KMS-11 (cell line): ENCODE measurements around the gene VWF.

Source experiments
- H2AFZ ChIP-seq: fragments of 200-600 bp; sonication (generic); 2 replicates; pipeline ENCODE4 v1.6.1; 2016; ENCODE audit warnings: antibody characterized with exemption, mixed run types, low read depth
- H3K27ac ChIP-seq: fragments of 200-600 bp; sonication (generic); 2 replicates; pipeline ENCODE4 v1.6.1; 2016; ENCODE audit warnings: mild to moderate bottlenecking, mixed run types
- H3K27me3 ChIP-seq: fragments of 200-600 bp; sonication (generic); 2 replicates; pipeline ENCODE4 v1.6.1; 2017; ENCODE audit warnings: mild to moderate bottlenecking, low read depth, mixed run types, moderate library complexity; ENCODE audit not compliant: insufficient read depth
- H3K36me3 ChIP-seq: fragments of 200-600 bp; sonication (generic); 2 replicates; pipeline ENCODE4 v1.6.1; 2017; ENCODE audit warnings: mild to moderate bottlenecking, mixed run types; ENCODE audit not compliant: insufficient read depth
- H3K4me1 ChIP-seq: fragments of 200-600 bp; sonication (generic); 2 replicates; pipeline ENCODE4 v1.6.1; 2016; ENCODE audit warnings: mild to moderate bottlenecking, low read depth, mixed run types; ENCODE audit not compliant: poor library complexity, severe bottlenecking
- H3K4me2 ChIP-seq: fragments of 200-600 bp; sonication (generic); 2 replicates; pipeline ENCODE4 v1.7.0; 2016; ENCODE audit warnings: mild to moderate bottlenecking, mixed run types
- H3K4me3 ChIP-seq: fragments of 200-600 bp; sonication (generic); IDR thresholded peaks from 2 replicates; pipeline ENCODE4 v1.6.1; 2017; ENCODE audit warnings: low read depth, low read length, mixed read lengths; ENCODE audit not compliant: insufficient read depth
- H3K79me2 ChIP-seq: fragments of 200-600 bp; sonication (generic); 2 replicates; pipeline ENCODE4 v1.6.1; 2016; ENCODE audit warnings: low read depth, mixed run types; ENCODE audit not compliant: insufficient read depth
- H3K9ac ChIP-seq: fragments of 200-600 bp; sonication (generic); 2 replicates; pipeline ENCODE4 v1.6.1; 2016; ENCODE audit warnings: mild to moderate bottlenecking, mixed run types
- H4K20me1 ChIP-seq: fragments of 200-600 bp; sonication (generic); 2 replicates; pipeline ENCODE4 v1.6.1; 2016; ENCODE audit warnings: mild to moderate bottlenecking, mixed run types; ENCODE audit not compliant: insufficient read depth
- TF ChIP-seq, protein P1 (sequence below): fragments of 200-600 bp; sonication (generic); conservative IDR thresholded peaks from 2 replicates; pipeline ENCODE4 v1.6.1; 2017; ENCODE audit warnings: low read depth, mild to moderate bottlenecking, antibody characterized with exemption, low read length, moderate library complexity, mixed read lengths

VWF gene

GRCh38 chr12:5947006-5947405, 177.5 kb downstream of the VWF start:
- TF ChIP-seq, protein P1, sequence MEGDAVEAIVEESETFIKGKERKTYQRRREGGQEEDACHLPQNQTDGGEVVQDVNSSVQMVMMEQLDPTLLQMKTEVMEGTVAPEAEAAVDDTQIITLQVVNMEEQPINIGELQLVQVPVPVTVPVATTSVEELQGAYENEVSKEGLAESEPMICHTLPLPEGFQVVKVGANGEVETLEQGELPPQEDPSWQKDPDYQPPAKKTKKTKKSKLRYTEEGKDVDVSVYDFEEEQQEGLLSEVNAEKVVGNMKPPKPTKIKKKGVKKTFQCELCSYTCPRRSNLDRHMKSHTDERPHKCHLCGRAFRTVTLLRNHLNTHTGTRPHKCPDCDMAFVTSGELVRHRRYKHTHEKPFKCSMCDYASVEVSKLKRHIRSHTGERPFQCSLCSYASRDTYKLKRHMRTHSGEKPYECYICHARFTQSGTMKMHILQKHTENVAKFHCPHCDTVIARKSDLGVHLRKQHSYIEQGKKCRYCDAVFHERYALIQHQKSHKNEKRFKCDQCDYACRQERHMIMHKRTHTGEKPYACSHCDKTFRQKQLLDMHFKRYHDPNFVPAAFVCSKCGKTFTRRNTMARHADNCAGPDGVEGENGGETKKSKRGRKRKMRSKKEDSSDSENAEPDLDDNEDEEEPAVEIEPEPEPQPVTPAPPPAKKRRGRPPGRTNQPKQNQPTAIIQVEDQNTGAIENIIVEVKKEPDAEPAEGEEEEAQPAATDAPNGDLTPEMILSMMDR: no peak
- Histone ChIP-seq H2AFZ (no peak overlapping the region), H3K9ac (no peak overlapping the region), H3K4me1 (no peaks in the 10 kb centered on the region), H3K4me3 (no peak overlapping the region), H3K79me2 (no peaks in the 10 kb centered on the region), H3K27ac (no peak overlapping the region), H3K27me3 (no peaks in the 10 kb centered on the region), H3K36me3 (no peaks in the 10 kb centered on the region), H3K4me2 (no peak overlapping the region), H4K20me1 (no peaks in the 10 kb centered on the region)

GRCh38 chr12:5946388-5946787, 178.1 kb downstream of the VWF start:
- Histone ChIP-seq H3K27me3 (no peaks in the 10 kb centered on the region), H3K36me3 (no peaks in the 10 kb centered on the region), H3K4me1 (no peaks in the 10 kb centered on the region), H3K79me2 (no peaks in the 10 kb centered on the region), H2AFZ (no peak overlapping the region), H3K4me3 (no peak overlapping the region), H3K9ac (no peak overlapping the region), H3K27ac (no peak overlapping the region), H4K20me1 (no peaks in the 10 kb centered on the region), H3K4me2 (no peak overlapping the region)
- TF ChIP-seq, protein P1: no peak

- no peak within 1 kb of the TSS for H3K4me3 ChIP-seq
- no peaks in the 10 kb centered on the region for H4K20me1 ChIP-seq
- no peak within 1 kb of the TSS for H2AFZ ChIP-seq
- TF ChIP-seq, protein P1: no peak
- no peak within 1 kb of the TSS for H3K27ac ChIP-seq
- no peaks in the 10 kb centered on the region for H3K79me2 ChIP-seq
- H3K27me3 ChIP-seq: no peaks in the 10 kb centered on the region
- H3K36me3 ChIP-seq: no peaks in the 10 kb centered on the region
- no peaks in the 10 kb centered on the region for H3K4me1 ChIP-seq
- no peak within 1 kb of the TSS for H3K4me2 ChIP-seq
- no peak within 1 kb of the TSS for H3K9ac ChIP-seq
Observed at GRCh38 chr12:5945071-5946008, 179.1 kb downstream of the VWF start, which contains the start of gene ANO2. TSS of gene ANO2 (minus strand) at chr12:5945259. CDS start at chr12:5945217, 42 bp downstream.

GRCh38 chr12:5944688-5945070, 179.8 kb downstream of the VWF start:
- TF ChIP-seq, protein P1: no peak
- H3K79me2 ChIP-seq: no peaks in the 10 kb centered on the region
- H3K36me3 ChIP-seq: no peaks in the 10 kb centered on the region
- no peaks in the 10 kb centered on the region for H3K4me1 ChIP-seq
- H3K27me3 ChIP-seq: no peaks in the 10 kb centered on the region
- H3K4me3 ChIP-seq: no peak overlapping the region
- H2AFZ ChIP-seq: no peak overlapping the region
- H3K9ac ChIP-seq: no peak overlapping the region
- H4K20me1 ChIP-seq: no peaks in the 10 kb centered on the region
- H3K4me2 ChIP-seq: no peak overlapping the region
- no peak overlapping the region for H3K27ac ChIP-seq
